CD4-positive, alpha-beta T cell treated with Interleukin-4 for 4 hours (primary cell): Measurements from ENCODE around the gene MORN2.

Experiments used
- DNase-seq: peaks from one replicate; pipeline ENCODE4 v3.0.0-alpha.2; 2020

Gene MORN2

GRCh38 chr2:38892819-38893218 is 17.0 kb downstream of the MORN2 start:
- no peak for DNase-seq

DNA sequence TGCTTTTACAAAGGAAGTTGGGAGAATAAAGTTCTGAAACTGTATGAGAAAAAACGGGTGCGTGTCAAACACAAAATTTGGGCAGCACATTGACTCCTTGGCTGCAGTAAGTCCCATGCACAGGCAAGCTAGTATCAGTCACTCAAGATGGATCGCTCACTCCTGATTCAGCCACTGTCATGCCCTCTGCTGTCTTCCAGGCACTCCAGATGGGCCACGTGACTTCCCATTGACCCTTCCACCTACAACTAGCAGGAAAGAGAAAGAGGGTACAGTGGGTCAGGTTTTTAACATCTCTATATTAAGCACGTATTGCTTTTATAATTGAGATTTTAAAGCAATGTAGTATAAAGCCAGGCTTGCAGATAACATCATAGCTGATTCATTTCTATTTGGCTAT is 22.5 kb downstream of the MORN2 start:
- DNase-seq, result no peak

- DNase-seq, result no peak
Measured at GRCh38 chr2:38900726-38901125, 24.9 kb downstream of the MORN2 start.

DNA sequence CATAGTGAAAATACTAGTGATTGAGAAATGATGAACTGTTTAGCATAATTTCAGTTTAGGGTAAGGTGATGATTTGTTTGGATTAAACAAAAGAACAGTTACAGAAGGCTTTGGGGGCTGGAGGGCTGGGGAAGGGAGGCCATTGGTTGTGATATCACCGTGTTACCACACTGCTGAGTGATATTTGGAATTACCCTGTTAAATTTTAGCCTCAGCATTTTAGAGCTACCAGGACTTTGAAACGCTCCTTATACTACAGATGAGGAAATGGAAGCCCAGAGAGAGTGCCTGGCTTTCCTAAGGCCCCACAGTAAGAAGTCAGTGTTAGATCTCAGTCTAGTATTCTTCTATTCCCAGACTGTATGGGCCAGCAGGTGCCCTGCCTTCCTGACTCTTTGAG is 29.5 kb downstream of the MORN2 start:
- DNase-seq, result no peak

DNA sequence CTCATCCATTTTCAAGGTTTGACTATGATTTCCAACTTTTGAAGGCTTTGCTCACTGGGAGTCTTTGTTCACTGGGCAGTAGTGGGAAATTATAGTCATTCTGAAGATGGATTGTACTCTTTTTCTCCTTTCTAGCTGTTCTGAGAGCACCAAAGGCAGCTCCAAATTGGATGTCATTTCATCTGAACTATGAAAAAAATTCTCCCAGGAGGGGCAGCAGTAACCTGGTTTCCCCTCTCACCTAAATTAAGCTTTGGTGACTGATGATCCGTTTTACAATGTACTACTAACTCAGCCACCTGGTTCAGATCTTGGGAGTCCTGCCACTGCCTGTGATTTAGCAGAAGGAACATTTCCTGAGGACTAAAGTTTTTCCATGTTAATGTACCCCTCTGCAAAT is 31.5 kb downstream of the MORN2 start:
- no peak for DNase-seq

DNA sequence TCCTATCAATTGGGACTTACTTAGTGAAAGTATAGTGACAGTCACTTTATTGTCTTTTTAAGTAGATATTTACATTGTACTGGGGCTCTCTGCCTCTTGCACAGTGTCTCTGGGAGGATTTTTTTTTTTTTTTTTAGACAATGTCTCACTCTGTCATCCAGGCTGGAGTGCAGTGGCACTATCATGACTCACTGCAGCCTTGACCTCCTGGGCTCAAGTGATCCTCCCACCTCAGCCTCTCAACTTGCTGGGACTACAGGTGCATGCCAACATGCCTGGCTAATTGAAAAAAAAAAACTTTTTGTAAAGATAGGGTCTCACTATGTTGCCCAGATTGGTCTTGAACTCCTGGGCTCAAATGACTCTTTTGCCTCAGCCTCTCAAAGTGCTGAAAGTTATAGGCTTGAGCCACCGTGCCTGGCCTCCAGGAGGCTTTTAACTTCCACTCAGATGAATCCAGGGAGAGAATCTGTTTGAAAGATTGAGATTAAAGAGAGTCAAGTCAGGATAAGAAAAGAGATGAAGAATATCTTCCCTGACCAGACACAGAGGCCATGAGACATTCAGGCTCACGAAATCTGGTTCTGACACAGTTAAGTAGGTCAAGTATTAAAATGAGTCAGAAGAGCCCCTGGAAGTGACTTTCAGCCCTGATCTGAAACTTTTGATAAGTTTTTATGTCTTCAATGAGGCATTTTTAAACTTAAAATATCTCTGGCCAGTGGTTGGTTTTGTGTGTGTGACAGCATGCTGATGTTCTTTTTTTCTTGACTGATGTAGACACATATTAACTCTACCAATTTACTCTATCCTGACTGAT is 32.2 kb downstream of the MORN2 start:
- DNase-seq, result no peak

- DNase-seq, result no peak
Measured at GRCh38 chr2:38909872-38910271, 34.1 kb downstream of the MORN2 start.

- no peak for DNase-seq
Measured at GRCh38 chr2:38911191-38911590, 35.4 kb downstream of the MORN2 start.

DNA sequence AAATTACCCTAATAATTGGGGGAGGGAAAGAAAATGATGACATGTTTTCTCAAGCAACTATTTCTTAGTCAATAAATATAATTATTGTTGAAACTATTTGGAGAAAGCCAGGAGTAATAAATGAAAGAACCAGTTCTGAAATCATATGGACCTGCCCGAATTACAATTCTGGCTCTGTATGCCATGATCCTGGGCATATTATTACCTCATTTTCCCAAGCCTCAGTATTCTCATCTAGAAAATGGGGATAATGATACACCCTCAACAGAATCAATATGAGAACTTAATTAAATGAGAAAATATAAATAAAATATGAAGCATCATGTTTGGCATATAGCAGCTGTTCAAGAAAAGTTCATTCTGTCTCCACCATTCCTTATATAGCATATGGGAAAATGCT is 36.8 kb downstream of the MORN2 start:
- DNase-seq, result no peak

DNA sequence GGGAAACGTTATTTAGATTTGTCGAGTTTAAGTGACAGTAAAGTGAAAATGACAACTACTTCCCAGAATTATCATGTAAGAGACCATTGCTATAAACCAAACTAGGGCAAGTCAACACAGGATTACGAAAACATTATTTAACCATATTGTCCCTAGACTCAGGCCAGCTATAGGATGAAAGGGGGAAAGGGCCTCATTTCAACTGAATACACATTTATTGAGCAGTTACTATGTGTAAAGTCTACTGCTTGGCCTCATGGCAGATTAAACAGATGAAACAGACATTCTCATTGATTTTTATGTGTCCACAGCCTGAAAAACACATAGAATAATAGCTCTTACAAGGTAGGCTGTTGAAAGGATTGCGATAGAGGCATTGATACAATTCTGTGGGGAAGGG is 46.6 kb downstream of the MORN2 start:
- DNase-seq, result no peak

DNA sequence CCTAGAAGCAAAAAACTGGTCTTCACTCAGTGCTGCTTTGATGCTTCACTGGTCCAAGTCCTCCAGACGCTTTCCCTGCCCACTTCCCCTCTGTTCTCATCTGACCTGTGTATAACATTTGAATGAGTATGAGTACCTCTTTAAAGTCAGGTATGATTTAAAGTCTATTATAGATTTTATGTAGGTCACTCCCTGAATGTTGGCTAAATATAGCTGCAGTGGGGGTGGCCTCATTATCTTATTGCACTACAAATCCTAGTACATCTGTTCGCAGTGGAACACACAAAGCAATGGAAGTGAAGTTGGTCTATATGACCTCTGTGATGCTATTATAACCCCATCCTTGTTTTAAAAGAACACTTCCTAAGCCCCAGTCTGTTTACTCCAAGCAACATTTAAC is 47.1 kb downstream of the MORN2 start:
- no peak for DNase-seq

- no peak for DNase-seq
Measured at GRCh38 chr2:38925982-38926381, 50.2 kb downstream of the MORN2 start.

DNA sequence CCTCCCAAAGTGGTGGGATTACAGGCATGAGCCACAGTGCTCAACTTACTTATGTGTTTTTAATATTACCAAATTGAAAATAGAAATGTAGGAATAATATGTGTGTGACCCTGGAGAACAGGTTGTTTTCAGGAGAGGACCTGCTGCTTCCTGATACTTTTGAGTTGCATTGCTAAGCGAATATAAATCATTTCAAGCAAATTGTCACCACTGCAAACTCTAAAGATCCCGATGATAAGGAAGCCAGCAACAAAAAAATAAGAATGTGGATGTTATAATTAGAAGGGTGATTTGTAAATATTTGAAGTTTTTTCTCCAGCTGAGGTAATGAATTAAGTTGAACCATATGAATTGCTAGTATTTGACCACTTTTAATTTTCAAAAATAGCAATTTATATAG is 54.8 kb downstream of the MORN2 start:
- DNase-seq, result no peak
